GM13977 (cell line): ENCODE data around the gene PLD2.
"Not testable (repeated sequence)": the region's sequence is repeated elsewhere in the genome, so short reads cannot be mapped to it uniquely, and the experiment has no call there.

ENCODE experiments used
- DNase-seq: peaks from one replicate; pipeline ENCODE4 v3.0.0; 2012; ENCODE audit warnings: low spot score
- CTCF ChIP-seq: IDR thresholded peaks from 2 replicates; pipeline ENCODE4 v1.5.1; 2012; ENCODE audit warnings: mild to moderate bottlenecking, control low read depth; ENCODE audit not compliant: insufficient read depth; ENCODE audit errors: extremely low read depth, missing control alignments
- in situ Hi-C: fragments of 300-500 bp; cut with MboI; formaldehyde crosslinking; loops from one replicate; pipeline ENCODE4 v1.12.0; 2022; ENCODE audit warnings: low sequenced_read_pairs, low pct_unique_long_range_greater_than_20kb, mixed read lengths, inconsistent platforms; ENCODE audit not compliant: unreplicated experiment

Gene PLD2

GRCh38 chr17:4859816-4860625, 53.1 kb downstream of the PLD2 start:
- no peak for TF ChIP-seq CTCF
- in situ Hi-C loops = no loop called here
- no peak for DNase-seq

- no peak for TF ChIP-seq CTCF
- DNase-seq = no peak
- in situ Hi-C loops = no loop called here
These were observed 53.7 kb downstream of the PLD2 start for GRCh38 chr17:4860651-4861050.

DNA sequence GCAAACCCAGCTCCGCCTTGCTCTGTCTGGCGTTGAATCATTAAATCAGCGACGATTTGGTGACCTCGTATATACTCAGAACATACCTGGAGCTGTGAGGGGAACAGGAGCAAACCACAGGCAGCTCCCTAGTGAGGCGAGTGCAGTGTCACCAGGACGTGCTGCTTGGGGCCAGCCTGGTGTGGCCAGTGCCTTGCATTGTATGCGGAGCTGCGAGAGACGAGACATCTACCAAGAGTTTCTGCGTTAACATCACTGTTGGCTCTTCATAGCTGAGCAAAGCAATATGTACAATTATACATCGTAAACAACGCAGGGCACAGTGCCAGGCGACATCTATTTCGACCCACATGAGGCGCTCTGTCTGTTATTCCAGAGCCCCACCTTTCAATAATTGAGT, 54.1 kb downstream of the PLD2 start:
- in situ Hi-C loops = no loop called here
- TF ChIP-seq CTCF = no peak
- no peak for DNase-seq

- no peak for TF ChIP-seq CTCF
- in situ Hi-C loops = no loop called here
These were observed 55.8 kb downstream of the PLD2 start for GRCh38 chr17:4862720-4863119.

DNA sequence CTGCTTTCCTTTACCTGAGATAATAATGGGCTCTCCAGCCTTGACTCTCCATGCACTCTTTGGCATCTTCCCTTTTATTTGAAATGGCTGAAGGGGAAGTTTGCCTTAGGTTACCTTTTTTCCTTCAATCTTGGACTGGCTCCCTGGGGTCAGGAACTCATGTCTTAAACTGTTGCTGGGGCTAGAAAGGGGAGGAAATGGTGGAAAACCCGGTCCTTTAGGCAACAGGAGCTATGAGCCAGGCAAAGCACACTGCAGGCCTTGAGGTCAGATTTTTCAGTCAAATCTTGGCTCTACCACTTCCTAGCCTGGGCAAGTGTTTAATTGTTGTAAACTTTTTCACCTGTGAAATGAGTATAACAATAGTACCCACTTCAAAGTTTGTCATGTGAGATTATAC, 56.4 kb downstream of the PLD2 start:
- in situ Hi-C loops = no loop called here
- no peak for DNase-seq
- TF ChIP-seq CTCF = no peak

More at GRCh38 chr17:4862720-4863119, 55.8 kb downstream of the PLD2 start:
- no peak for DNase-seq

GRCh38 chr17:4867535-4867934, 60.6 kb downstream of the PLD2 start:
- DNase-seq, in situ Hi-C loops: not testable (repeated sequence)

GRCh38 chr17:4869058-4869998, 62.4 kb downstream of the PLD2 start:
- in situ Hi-C loops, DNase-seq: not testable (repeated sequence)
